Endothelial cell (in vitro differentiated cells): ENCODE data around the gene CCT4. TPM values are rescaled to one million over a fixed set of nuclear protein-coding genes. Genes with fewer than 3 reads are reported as not detected.
"Not testable (repeated sequence)": the region's sequence is repeated elsewhere in the genome, so short reads cannot be mapped to it uniquely, and the experiment has no call there.

Experiments used
- DNase-seq: peaks from one replicate; pipeline ENCODE4 v3.0.0; 2021; ENCODE audit warnings: low spot score
- H3K27ac Mint-ChIP-seq: one replicate; pipeline ENCODE4 v1.8.0; 2021; ENCODE audit warnings: mixed read lengths, inconsistent platforms; ENCODE audit not compliant: unreplicated experiment
- H3K27me3 Mint-ChIP-seq: one replicate; pipeline ENCODE4 v1.8.0; 2021; ENCODE audit warnings: mild to moderate bottlenecking, moderate library complexity, mixed read lengths, inconsistent platforms; ENCODE audit not compliant: unreplicated experiment
- H3K36me3 Mint-ChIP-seq: one replicate; pipeline ENCODE4 v1.8.0; 2021; ENCODE audit warnings: mild to moderate bottlenecking, low read depth, mixed read lengths, inconsistent platforms; ENCODE audit not compliant: unreplicated experiment
- H3K4me1 Mint-ChIP-seq: one replicate; pipeline ENCODE4 v1.8.0; 2021; ENCODE audit warnings: mild to moderate bottlenecking, mixed read lengths, inconsistent platforms; ENCODE audit not compliant: unreplicated experiment
- H3K4me3 Mint-ChIP-seq: one replicate; pipeline ENCODE4 v1.8.0; 2021; ENCODE audit warnings: mild to moderate bottlenecking, mixed read lengths, inconsistent platforms; ENCODE audit not compliant: unreplicated experiment
- H3K9me3 Mint-ChIP-seq: one replicate; pipeline ENCODE4 v1.8.0; 2021; ENCODE audit warnings: mixed read lengths, inconsistent platforms; ENCODE audit not compliant: unreplicated experiment
- CTCF ChIP-seq: fragments of 200-600 bp; sonication (generic); IDR thresholded peaks from one replicate; pipeline ENCODE4 v1.5.0; 2021; ENCODE audit warnings: antibody characterized with exemption; ENCODE audit not compliant: unreplicated experiment
- total RNA-seq: library from RNA; stranded (reverse); fragmentation: NEBNext Ultra II Directional; extraction: Animal tissue kit (Norgen Biotek cat#: 25700); gene quantifications from one replicate; pipeline ENCODE4 v1.2.1, GENCODE V29; 2021; ENCODE audit not compliant: unreplicated experiment

The CCT4 gene
- total RNA-seq, 1 donor from 2014 or later: 200 TPM

DNA sequence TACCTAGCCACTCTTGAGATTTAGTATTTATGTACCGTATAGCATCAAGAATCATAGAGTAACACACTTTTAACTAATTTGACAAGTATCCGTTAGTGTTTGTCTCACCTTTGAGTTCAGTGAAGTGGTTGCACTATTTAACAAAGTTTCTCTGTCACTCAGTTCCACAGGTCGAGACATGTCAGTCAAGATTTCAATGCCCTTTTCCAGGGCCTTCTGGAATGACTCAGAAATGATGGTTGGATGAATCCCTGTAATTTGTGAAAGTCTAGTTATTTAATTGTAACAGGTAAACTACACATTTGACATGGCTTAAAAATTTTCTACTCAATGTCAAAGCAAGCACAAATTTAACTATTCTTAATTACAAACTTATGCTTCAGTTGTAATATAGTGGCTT lies 9.7 kb downstream of the CCT4 start:
- TF ChIP-seq CTCF: no peak
- Mint-ChIP-seq H3K4me1 (no peaks in the 10 kb centered on the region), H3K27ac (no peak overlapping the region), H3K36me3 (peaks cover 35% of the 10 kb centered on the region), H3K9me3 (no peaks in the 10 kb centered on the region), H3K4me3 (no peak overlapping the region), H3K27me3 (no peaks in the 10 kb centered on the region)
- DNase-seq: no peak

- H3K9me3 Mint-ChIP-seq: no peaks in the 10 kb centered on the region
- no peaks in the 10 kb centered on the region for H3K27me3 Mint-ChIP-seq
- TF ChIP-seq CTCF: no peak
- DNase-seq: no peak
- H3K4me3 Mint-ChIP-seq: no peak overlapping the region
- H3K36me3 Mint-ChIP-seq: peaks cover 24% of the 10 kb centered on the region
- H3K4me1 Mint-ChIP-seq: no peaks in the 10 kb centered on the region
- H3K27ac Mint-ChIP-seq: no peak overlapping the region
Measured at GRCh38 chr2:61877571-61878245, 10.7 kb downstream of the CCT4 start.

- Mint-ChIP-seq H3K4me1 (no peaks in the 10 kb centered on the region), H3K9me3 (no peaks in the 10 kb centered on the region), H3K36me3 (peaks cover 28% of the 10 kb centered on the region), H3K27ac (no peak overlapping the region), H3K4me3 (no peak overlapping the region), H3K27me3 (no peaks in the 10 kb centered on the region)
- TF ChIP-seq CTCF: no peak
- no peak for DNase-seq
Measured at GRCh38 chr2:61876400-61876799, 12.1 kb downstream of the CCT4 start.

DNA sequence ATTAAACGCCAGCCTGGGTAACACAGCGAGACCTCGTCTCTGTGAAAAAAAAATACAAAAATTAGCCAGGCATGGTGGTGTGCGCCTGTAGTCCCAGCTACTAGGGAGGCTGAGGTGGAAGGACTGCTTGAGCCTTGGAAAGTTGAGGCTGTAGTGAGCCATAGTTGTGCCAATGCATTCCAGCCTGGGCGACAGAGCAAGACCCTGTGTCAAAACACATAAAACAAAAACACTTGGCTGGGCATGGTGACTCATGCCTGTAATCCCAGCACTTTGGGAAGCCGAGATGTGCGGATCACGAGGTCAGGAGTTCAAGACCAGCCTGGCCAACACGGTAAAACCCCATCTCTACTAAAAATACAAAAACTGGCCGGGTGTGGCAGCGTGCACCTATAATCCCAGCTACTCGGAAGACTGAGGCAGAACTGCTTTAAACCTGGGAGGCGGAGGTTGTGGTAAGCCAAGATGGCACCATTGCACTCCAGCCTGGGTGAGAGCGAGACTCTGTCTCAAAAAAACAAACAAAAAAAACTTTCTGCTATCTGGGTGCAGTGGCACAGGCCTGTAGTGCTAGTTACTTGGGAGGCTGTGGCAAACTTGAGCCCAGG lies 21.9 kb downstream of the CCT4 start:
- DNase-seq, H3K4me1 Mint-ChIP-seq, H3K27me3 Mint-ChIP-seq, H3K27ac Mint-ChIP-seq, H3K9me3 Mint-ChIP-seq: not testable (repeated sequence)
- Mint-ChIP-seq H3K36me3 (peaks cover 36% of the 10 kb centered on the region), H3K4me3 (peak overlapping the region; percentile 51)

DNA sequence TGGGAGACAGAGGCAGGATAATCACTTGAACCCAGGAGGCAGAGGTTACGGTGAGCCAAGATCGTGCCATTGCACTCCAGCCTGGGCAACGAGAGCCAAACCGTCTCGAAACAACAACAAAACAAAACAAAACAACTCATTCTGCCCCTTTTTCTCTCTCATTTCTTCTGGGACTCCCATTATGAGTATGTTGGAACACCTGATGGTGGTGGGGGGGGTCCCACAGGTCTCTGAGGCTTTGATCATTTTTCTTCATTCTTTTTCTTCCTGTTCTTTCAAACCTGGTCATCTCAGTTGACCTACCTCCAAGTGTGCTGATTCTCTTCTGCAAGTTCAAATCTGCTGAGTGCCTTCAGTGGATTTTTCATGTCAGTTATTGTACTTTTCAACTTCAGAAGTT lies 26.4 kb downstream of the CCT4 start:
- H3K36me3 Mint-ChIP-seq: peaks cover 19% of the 10 kb centered on the region
- TF ChIP-seq CTCF: no peak
- no peak for DNase-seq
- H3K4me1 Mint-ChIP-seq: no peaks in the 10 kb centered on the region
- no peak overlapping the region for H3K4me3 Mint-ChIP-seq
- no peak overlapping the region for H3K27ac Mint-ChIP-seq
- peaks cover 3% of the 10 kb centered on the region for H3K27me3 Mint-ChIP-seq
- no peaks in the 10 kb centered on the region for H3K9me3 Mint-ChIP-seq
